ENCODE results near the gene GOT1.

The GOT1 gene

GRCh38 chr10:99451499-99451788, 21.0 kb upstream of the GOT1 start:
- TF ChIP-seq CTCF (conservative IDR thresholded peaks at IDR 0.05; ENCODE audit: low read depth), result no peak
- ChIA-PET POLR2A (ENCODE audit: low non-redundant PET) (no interaction called here), CTCF (interaction anchor here (0.6 to 1.7 kb wide), 4 partner anchors 15 to 1875 kb away, joined by 3 to 5 read pairs (median 3); no protein-coding TSS in a partner anchor)
- no peak for DNase-seq (ENCODE audit: low spot score)
- H3K27ac ChIP-seq, result no peak overlapping the region

- ChIA-PET CTCF (interaction anchor here (0.6 to 1.7 kb wide), 4 partner anchors 15 to 1875 kb away, joined by 3 to 5 read pairs (median 3); no protein-coding TSS in a partner anchor), POLR2A (ENCODE audit: low non-redundant PET) (no interaction called here)
- DNase-seq (ENCODE audit: low spot score), result no peak
- no peak overlapping the region for H3K27ac ChIP-seq
- no peak for TF ChIP-seq CTCF (conservative IDR thresholded peaks at IDR 0.05; ENCODE audit: low read depth)
Observed at GRCh38 chr10:99450624-99451498, 20.4 kb upstream of the GOT1 start.

- TF ChIP-seq CTCF (conservative IDR thresholded peaks at IDR 0.05; ENCODE audit: low read depth), result no peak
- DNase-seq (ENCODE audit: low spot score), result no peak
- POLR2A ChIA-PET (ENCODE audit: low non-redundant PET), result no interaction called here
- CTCF ChIA-PET, result interaction anchor here (0.6 to 1.7 kb wide), 2 partner anchors 14 to 22 kb away, joined by 5 to 9 read pairs; no protein-coding TSS in a partner anchor
- H3K27ac ChIP-seq, result no peak overlapping the region
Observed at GRCh38 chr10:99450156-99450555, 19.7 kb upstream of the GOT1 start.

GRCh38 chr10:99449023-99449422, 18.6 kb upstream of the GOT1 start:
- no peak for DNase-seq (ENCODE audit: low spot score)
- TF ChIP-seq CTCF (conservative IDR thresholded peaks at IDR 0.05; ENCODE audit: low read depth), result no peak
- CTCF ChIA-PET, result interaction anchor here (0.6 to 4.6 kb wide), 2 partner anchors 13 to 31 kb away, joined by 3 to 24 read pairs; no protein-coding TSS in a partner anchor
- POLR2A ChIA-PET (ENCODE audit: low non-redundant PET), result no interaction called here
- no peak overlapping the region for H3K27ac ChIP-seq

GRCh38 chr10:99444383-99445045, 14.1 kb upstream of the GOT1 start:
- CTCF ChIA-PET, result interaction anchor here (0.8 kb wide), 1 partner anchor 8 kb away, joined by 3 read pairs; no protein-coding TSS in a partner anchor

More at GRCh38 chr10:99444383-99445045, 14.1 kb upstream of the GOT1 start:
- no peak overlapping the region for H3K27ac ChIP-seq
- no peak for DNase-seq (ENCODE audit: low spot score)
- POLR2A ChIA-PET (ENCODE audit: low non-redundant PET), result no interaction called here
- TF ChIP-seq CTCF (conservative IDR thresholded peaks at IDR 0.05; ENCODE audit: low read depth), result no peak
